GM12878 (cell line): ENCODE results near the gene SPRR2E. TPM values are rescaled to one million over a fixed set of nuclear protein-coding genes. Genes with fewer than 3 reads are reported as not detected.

ENCODE experiments used
- ATAC-seq: fragments of 200-7000 bp; cut with Tn5 transposase; 3 replicates; pipeline ENCODE4 v1.9.1; 2020; ENCODE audit warnings: mild to moderate bottlenecking, moderate library complexity
- BruUV-seq: library from RNA; stranded (reverse); fragments of 400-500 nt; replicated peaks from 2 replicates; lab custom pipeline; 2021; lab: Mats Ljungman, UMichigan
- CTCF ChIA-PET: fragments of 300-600 bp; sonication (Branson Sonifier 250); formaldehyde crosslinking; extraction: SDS; loops from one replicate; lab custom pipeline; 2021; ENCODE audit warnings: inconsistent platforms; lab: Yijun Ruan, JAX
- POLR2A ChIA-PET: fragments of 350-600 bp; formaldehyde crosslinking; extraction: SDS; loops from one replicate; lab custom pipeline; 2021; ENCODE audit warnings: inconsistent platforms; lab: Charles Lee
- RAD21 ChIA-PET: fragments of 300-600 bp; sonication (Branson Sonifier 250); formaldehyde crosslinking; loops from one replicate; lab custom pipeline; 2023; ENCODE audit warnings: antibody characterized with exemption; ENCODE audit not compliant: unreplicated experiment; lab: Charles Lee
- SMC1A ChIA-PET: fragments of 300-600 bp; sonication (Branson Sonifier 250); formaldehyde crosslinking; loops from one replicate; lab custom pipeline; 2023; ENCODE audit not compliant: unreplicated experiment, uncharacterized antibody; lab: Charles Lee
- DNase-seq: peaks from one replicate; pipeline ENCODE4 v3.0.0-alpha.2; 2011; ENCODE audit warnings: low read depth, low spot score
- FAIRE-seq: peaks from 3 replicates; lab custom pipeline; 2011; peaks lifted over from hg19 to GRCh38; lab: Jason Lieb, UNC
- H2AFZ ChIP-seq: 2 replicates; pipeline ENCODE4 v1.6.0; 2011; ENCODE audit warnings: low read depth, low read length, control low read depth; ENCODE audit not compliant: control insufficient read depth
- H3K27ac ChIP-seq: 2 replicates; pipeline ENCODE4 v1.5.1; 2011; ENCODE audit warnings: control low read depth; ENCODE audit not compliant: control insufficient read depth, insufficient read depth
- H3K27me3 ChIP-seq, 2 experiments: replicated peaks in 1 of 2; 2 replicates each; pipeline versions ENCODE4 v1.6.0 to v1.6.1; 2011; ENCODE audit warnings: low read length in 1 of 2; ENCODE audit not compliant: control insufficient read depth in 2 of 2, insufficient read depth in 2 of 2
- H3K36me3 ChIP-seq, 2 experiments: 2 replicates each; pipeline ENCODE4 v1.5.1; 2011; ENCODE audit warnings: low read length in 1 of 2; ENCODE audit not compliant: control insufficient read depth in 2 of 2, insufficient read depth in 2 of 2
- H3K4me1 ChIP-seq: 2 replicates; pipeline ENCODE4 v1.6.1; 2011; ENCODE audit warnings: mild to moderate bottlenecking, low read length, moderate library complexity, mixed read lengths; ENCODE audit not compliant: control insufficient read depth, insufficient read depth
- H3K4me2 ChIP-seq: 2 replicates; pipeline ENCODE4 v1.6.0; 2011; ENCODE audit warnings: control low read depth; ENCODE audit not compliant: control insufficient read depth, insufficient read depth
- H3K4me3 ChIP-seq: fragments of 200-600 bp; sonication (generic); 2 replicates; pipeline ENCODE4 v1.5.1; 2016
- H3K79me2 ChIP-seq: 2 replicates; pipeline ENCODE4 v1.6.0; 2011; ENCODE audit warnings: low read length; ENCODE audit not compliant: control insufficient read depth, insufficient read depth
- H3K9ac ChIP-seq: 2 replicates; pipeline ENCODE4 v1.8.0; 2011; ENCODE audit warnings: low read length, control low read depth, mixed read lengths; ENCODE audit not compliant: control insufficient read depth, insufficient read depth
- H3K9me3 ChIP-seq: replicated peaks from 3 replicates; pipeline ENCODE4 v1.5.1; 2011; ENCODE audit warnings: mild to moderate bottlenecking, low read length; ENCODE audit not compliant: control insufficient read depth, insufficient read depth
- H4K20me1 ChIP-seq: 2 replicates; pipeline ENCODE4 v1.6.0; 2011; ENCODE audit not compliant: control insufficient read depth, insufficient read depth
- ASH2L ChIP-seq: fragments of 300-600, 200-600 bp; sonication (generic); IDR thresholded peaks from 2 replicates; pipeline ENCODE4 v1.6.1; 2017; ENCODE audit warnings: low read depth, mild to moderate bottlenecking, borderline replicate concordance
- FOXM1 ChIP-seq: IDR thresholded peaks from 2 replicates; pipeline ENCODE4 v1.6.1; 2012; ENCODE audit warnings: low read depth, mild to moderate bottlenecking, inconsistent platforms, low read length, moderate library complexity
- HCFC1 ChIP-seq: fragments of 150-350 bp; IDR thresholded peaks from 2 replicates; pipeline ENCODE4 v1.6.1; 2014; ENCODE audit warnings: low read length
- HDGF ChIP-seq: fragments of 450-650 bp; IDR thresholded peaks from 2 replicates; pipeline ENCODE4 v1.6.1; 2016; ENCODE audit warnings: antibody characterized with exemption
- NFYB ChIP-seq: IDR thresholded peaks from 2 replicates; pipeline ENCODE4 v1.6.1; 2011; ENCODE audit warnings: low read depth, mild to moderate bottlenecking, low read length, improper control_type of control experiment, moderate library complexity; ENCODE audit not compliant: insufficient read depth
- TCF3 ChIP-seq: IDR thresholded peaks from 2 replicates; pipeline ENCODE4 v1.6.1; 2012; ENCODE audit warnings: low read depth, mild to moderate bottlenecking, low read length, borderline replicate concordance; ENCODE audit not compliant: insufficient read depth
- WGBS: methylation state at CpG from one replicate; pipeline ENCODE4 v1.1.6; 2016; ENCODE audit warnings: low lambda C conversion rate; ENCODE audit not compliant: insufficient replicate concordance, insufficient coverage; ENCODE audit errors: missing lambda C conversion rate; 5-methylcytosine and 5-hydroxymethylcytosine counted together
- in situ Hi-C: fragments of 300-500 bp; cut with MboI; formaldehyde crosslinking; loops from 9 replicates; pipeline ENCODE4 v1.14.3; 2018; ENCODE audit warnings: mixed read lengths
- intact Hi-C: fragments of 100-400 bp; cut with micrococcal nuclease; formaldehyde crosslinking; loops from one replicate; pipeline ENCODE4 v1.14.2; 2022; ENCODE audit not compliant: unreplicated experiment
- polyA plus RNA-seq, 11 experiments: library from polyadenylated mRNA; depleted of rRNA in 4 of 11; unstranded in 6 of 11; stranded (reverse) in 5 of 11; fragments of >200 nt; fragmentation: Nextera tagmentation in 4 of 11; fragmentation: Illumina TruSeq in 1 of 11; extraction: Ambion mirVana in 4 of 11; extraction: Trizol in 1 of 11; gene quantifications; 1 replicate in 1 of 11; 2 replicates in 10 of 11; pipeline versions ENCODE4 v1.2.1 to v1.2.3, GENCODE V29; 2011 to 2016; ENCODE audit warnings: inconsistent platforms in 2 of 11, missing spikeins in 2 of 11, low read depth in 1 of 11
- total RNA-seq, 4 experiments: library from RNA; depleted of rRNA in 3 of 4; stranded (reverse); fragments of >200 nt in 3 of 4; fragmentation: Illumina TruSeq in 1 of 4; extraction: Trizol in 1 of 4; gene quantifications; 2 replicates each; pipeline versions ENCODE4 v1.2.1 to v1.2.3, GENCODE V29; 2013 to 2021
- TF ChIP-seq, protein P1 (sequence below): fragments of 450-650 bp; IDR thresholded peaks from 2 replicates; pipeline ENCODE4 v1.6.1; 2016; ENCODE audit warnings: mild to moderate bottlenecking
- TF ChIP-seq, protein P2 (sequence below): fragments of 450-650 bp; IDR thresholded peaks from 2 replicates; pipeline ENCODE4 v1.6.1; 2018; ENCODE audit warnings: borderline replicate concordance, mild to moderate bottlenecking; ENCODE audit not compliant: partially characterized antibody

The SPRR2E gene
- total and polyA plus RNA-seq, 10 of the 15 experiments (the other 5 are each of a cell fraction or from before 2014, with no cell fraction given) = not detected

DNA sequence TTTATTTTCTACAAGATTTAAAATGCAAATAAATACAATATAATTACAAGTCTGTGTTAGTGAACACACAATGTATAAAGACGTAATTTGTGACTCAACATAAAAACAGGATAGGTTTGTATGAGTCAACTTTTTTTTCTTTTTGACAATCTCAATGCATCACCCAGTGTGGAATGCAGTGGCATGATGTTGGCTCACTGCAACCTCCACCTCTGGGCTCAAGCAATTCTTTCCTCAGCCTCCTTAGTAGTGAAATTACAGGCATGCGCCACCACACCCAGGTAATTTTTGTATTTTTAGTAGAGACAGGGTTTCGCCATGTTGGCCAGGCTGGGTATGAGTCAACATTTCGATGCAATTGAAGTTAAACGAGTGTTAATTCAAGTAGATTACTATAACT lies 5.9 kb upstream of the SPRR2E start:
- intact Hi-C loops = no loop called here
- no peak for FAIRE-seq
- POLR2A ChIA-PET = no interaction called here

DNA sequence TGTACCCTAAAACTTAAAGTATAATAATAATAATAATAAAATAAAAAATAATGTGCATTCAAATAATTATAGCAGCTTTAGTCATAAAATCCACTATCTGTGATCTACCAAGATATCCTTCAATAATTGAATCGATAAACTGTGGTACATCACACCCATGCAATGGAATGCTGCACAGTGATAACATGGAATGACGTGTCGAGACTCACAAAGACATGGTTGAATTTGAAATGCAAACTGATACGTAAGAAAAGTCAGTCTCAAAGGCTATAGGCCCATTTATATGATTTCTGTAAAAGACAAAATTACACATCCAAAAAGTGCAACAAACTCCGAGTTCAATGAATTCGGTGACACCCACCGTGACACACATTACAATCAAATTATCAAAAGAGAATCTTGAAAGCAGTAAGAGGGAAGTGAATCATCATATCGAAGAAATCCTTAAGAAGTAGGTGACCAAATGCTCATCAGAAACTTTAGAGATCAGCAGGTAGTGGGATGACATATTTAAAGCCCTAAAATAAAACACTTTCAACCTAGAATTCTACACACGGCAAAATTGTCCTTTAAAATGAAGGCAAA lies 5.2 kb upstream of the SPRR2E start:
- RAD21 ChIA-PET = no interaction called here
- Histone ChIP-seq H3K9ac (no peak overlapping the region), H3K36me3 (no peaks in the 10 kb centered on the region), H2AFZ (no peak overlapping the region), H3K4me2 (no peak overlapping the region), H3K79me2 (no peaks in the 10 kb centered on the region), H3K4me3 (no peak overlapping the region), H3K9me3 (no peaks in the 10 kb centered on the region), H3K27ac (no peak overlapping the region), H3K27me3 (no peaks in the 10 kb centered on the region), H3K4me1 (no peaks in the 10 kb centered on the region), H4K20me1 (no peaks in the 10 kb centered on the region)
- SMC1A ChIA-PET = no interaction called here
- intact Hi-C loops (no loop called here), in situ Hi-C loops (no loop called here)
- WGBS = 52% methylated on average over 9 of the region's 9 CpGs
- CTCF ChIA-PET = no interaction called here
- BruUV-seq = no TSS peak
- no peak for ATAC-seq
- no peak for FAIRE-seq
- no peak for DNase-seq
- POLR2A ChIA-PET = no interaction called here
- TF ChIP-seq NFYB (no peak), HCFC1 (no peak), FOXM1 (no peak), HDGF (no peak), ASH2L (no peak)
- TF ChIP-seq, protein P1, sequence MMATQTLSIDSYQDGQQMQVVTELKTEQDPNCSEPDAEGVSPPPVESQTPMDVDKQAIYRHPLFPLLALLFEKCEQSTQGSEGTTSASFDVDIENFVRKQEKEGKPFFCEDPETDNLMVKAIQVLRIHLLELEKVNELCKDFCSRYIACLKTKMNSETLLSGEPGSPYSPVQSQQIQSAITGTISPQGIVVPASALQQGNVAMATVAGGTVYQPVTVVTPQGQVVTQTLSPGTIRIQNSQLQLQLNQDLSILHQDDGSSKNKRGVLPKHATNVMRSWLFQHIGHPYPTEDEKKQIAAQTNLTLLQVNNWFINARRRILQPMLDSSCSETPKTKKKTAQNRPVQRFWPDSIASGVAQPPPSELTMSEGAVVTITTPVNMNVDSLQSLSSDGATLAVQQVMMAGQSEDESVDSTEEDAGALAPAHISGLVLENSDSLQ = no peak
- TF ChIP-seq, protein P2, sequence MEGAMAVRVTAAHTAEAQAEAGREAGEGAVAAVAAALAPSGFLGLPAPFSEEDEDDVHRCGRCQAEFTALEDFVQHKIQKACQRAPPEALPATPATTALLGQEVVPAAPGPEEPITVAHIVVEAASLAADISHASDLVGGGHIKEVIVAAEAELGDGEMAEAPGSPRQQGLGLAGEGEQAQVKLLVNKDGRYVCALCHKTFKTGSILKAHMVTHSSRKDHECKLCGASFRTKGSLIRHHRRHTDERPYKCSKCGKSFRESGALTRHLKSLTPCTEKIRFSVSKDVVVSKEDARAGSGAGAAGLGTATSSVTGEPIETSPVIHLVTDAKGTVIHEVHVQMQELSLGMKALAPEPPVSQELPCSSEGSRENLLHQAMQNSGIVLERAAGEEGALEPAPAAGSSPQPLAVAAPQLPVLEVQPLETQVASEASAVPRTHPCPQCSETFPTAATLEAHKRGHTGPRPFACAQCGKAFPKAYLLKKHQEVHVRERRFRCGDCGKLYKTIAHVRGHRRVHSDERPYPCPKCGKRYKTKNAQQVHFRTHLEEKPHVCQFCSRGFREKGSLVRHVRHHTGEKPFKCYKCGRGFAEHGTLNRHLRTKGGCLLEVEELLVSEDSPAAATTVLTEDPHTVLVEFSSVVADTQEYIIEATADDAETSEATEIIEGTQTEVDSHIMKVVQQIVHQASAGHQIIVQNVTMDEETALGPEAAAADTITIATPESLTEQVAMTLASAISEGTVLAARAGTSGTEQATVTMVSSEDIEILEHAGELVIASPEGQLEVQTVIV = no peak

More for the DNA sequence above, 5.9 kb upstream of the SPRR2E start:
- Histone ChIP-seq H3K79me2 (no peaks in the 10 kb centered on the region), H3K36me3 (no peaks in the 10 kb centered on the region), H3K4me2 (no peak overlapping the region), H3K9ac (no peak overlapping the region), H4K20me1 (no peaks in the 10 kb centered on the region), H3K4me1 (no peaks in the 10 kb centered on the region), H3K9me3 (no peaks in the 10 kb centered on the region), H3K27me3 (no peaks in the 10 kb centered on the region), H2AFZ (no peak overlapping the region), H3K27ac (no peak overlapping the region), H3K4me3 (no peak overlapping the region)
- TF ChIP-seq ASH2L (no peak), TCF3 (no peak)
- DNase-seq (no peak), ATAC-seq (no peak)
- SMC1A ChIA-PET = no interaction called here
- BruUV-seq = no TSS peak
- CTCF ChIA-PET = no interaction called here
- WGBS = 34% methylated on average over 5 of the region's 5 CpGs
- in situ Hi-C loops = no loop called here
- RAD21 ChIA-PET = no interaction called here
